T-helper 2 cell treated with Interferon-gamma antibody and Interleukin-4, amounts not matched to agents 5 μg/mL and 100 μg/mL, for 36 hours (primary cell): Measurements from ENCODE around the gene VPS4B.

Experiments used
- DNase-seq: peaks from one replicate; pipeline ENCODE4 v3.0.0; 2021; ENCODE audit warnings: low spot score
- H3K27ac Mint-ChIP-seq: one replicate; pipeline ENCODE4 v1.8.0; 2021; ENCODE audit warnings: mild to moderate bottlenecking, mixed read lengths
- H3K27me3 Mint-ChIP-seq: one replicate; pipeline ENCODE4 v1.8.0; 2021; ENCODE audit warnings: low read depth, mixed read lengths
- H3K36me3 Mint-ChIP-seq: one replicate; pipeline ENCODE4 v1.8.0; 2021; ENCODE audit warnings: low read depth, mixed read lengths
- H3K4me1 Mint-ChIP-seq: one replicate; pipeline ENCODE4 v1.8.0; 2021; ENCODE audit warnings: low read depth, mixed read lengths
- H3K4me3 Mint-ChIP-seq: one replicate; pipeline ENCODE4 v1.8.0; 2022; ENCODE audit warnings: mild to moderate bottlenecking, moderate library complexity, mixed read lengths
- H3K9me3 Mint-ChIP-seq: one replicate; pipeline ENCODE4 v1.8.0; 2021; ENCODE audit warnings: mixed read lengths

Gene VPS4B

GRCh38 chr18:63344918-63345317 is 77.4 kb downstream of the VPS4B start:
- Mint-ChIP-seq H3K4me1 (peaks cover 3% of the 10 kb centered on the region), H3K4me3 (no peak overlapping the region), H3K27me3 (no peaks in the 10 kb centered on the region), H3K27ac (no peak overlapping the region), H3K9me3 (no peaks in the 10 kb centered on the region), H3K36me3 (peaks cover 40% of the 10 kb centered on the region)
- no peak for DNase-seq

GRCh38 chr18:63344263-63344662 is 78.0 kb downstream of the VPS4B start:
- no peaks in the 10 kb centered on the region for H3K9me3 Mint-ChIP-seq
- H3K4me1 Mint-ChIP-seq = peaks cover 3% of the 10 kb centered on the region
- H3K36me3 Mint-ChIP-seq = peaks cover 35% of the 10 kb centered on the region
- no peaks in the 10 kb centered on the region for H3K27me3 Mint-ChIP-seq
- no peak overlapping the region for H3K27ac Mint-ChIP-seq
- no peak for DNase-seq
- no peak overlapping the region for H3K4me3 Mint-ChIP-seq

- Mint-ChIP-seq H3K4me1 (peaks cover 3% of the 10 kb centered on the region), H3K36me3 (peaks cover 34% of the 10 kb centered on the region), H3K4me3 (no peak overlapping the region), H3K27me3 (no peaks in the 10 kb centered on the region), H3K9me3 (no peaks in the 10 kb centered on the region), H3K27ac (no peak overlapping the region)
- DNase-seq = no peak
These were observed 80.1 kb downstream of the VPS4B start for GRCh38 chr18:63342206-63342605.

GRCh38 chr18:63339920-63340484 is 82.3 kb downstream of the VPS4B start:
- DNase-seq = no peak
- Mint-ChIP-seq H3K27me3 (no peaks in the 10 kb centered on the region), H3K4me1 (peaks cover 9% of the 10 kb centered on the region), H3K4me3 (no peak overlapping the region), H3K36me3 (peaks cover 43% of the 10 kb centered on the region), H3K9me3 (no peaks in the 10 kb centered on the region), H3K27ac (no peak overlapping the region)
